ENCODE measurements around the gene TLR7. TPM values are rescaled to one million over a fixed set of nuclear protein-coding genes. Genes with fewer than 3 reads are reported as not detected.

Gene TLR7
- total and polyA plus RNA-seq, 9 of the 15 experiments (the other 6 are each of a cell fraction or from before 2014, with no cell fraction given) = 0.04 to 0.13 (median 0.07) TPM; not detected in 6

DNA sequence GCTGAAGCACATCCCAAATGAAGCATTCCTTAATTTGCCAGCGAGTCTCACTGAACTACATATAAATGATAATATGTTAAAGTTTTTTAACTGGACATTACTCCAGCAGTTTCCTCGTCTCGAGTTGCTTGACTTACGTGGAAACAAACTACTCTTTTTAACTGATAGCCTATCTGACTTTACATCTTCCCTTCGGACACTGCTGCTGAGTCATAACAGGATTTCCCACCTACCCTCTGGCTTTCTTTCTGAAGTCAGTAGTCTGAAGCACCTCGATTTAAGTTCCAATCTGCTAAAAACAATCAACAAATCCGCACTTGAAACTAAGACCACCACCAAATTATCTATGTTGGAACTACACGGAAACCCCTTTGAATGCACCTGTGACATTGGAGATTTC, 54.1 kb downstream of the TLR7 start (continued):
- TF ChIP-seq JUN (IDR thresholded peaks at IDR 0.05; ENCODE audit: borderline replicate concordance, low read depth, low read length) = 0 out of 2 replicates have a peak, but pooled peaks have one; percentile 18
- TF ChIP-seq JUN (CRISPR knock-in tag; IDR thresholded peaks at IDR 0.05; ENCODE audit: borderline replicate concordance) = no peak
- no peak for TF ChIP-seq SETDB1 (IDR thresholded peaks at IDR 0.05; ENCODE audit: low read length)
- TF ChIP-seq ZNF124 (CRISPR knock-in tag; IDR thresholded peaks at IDR 0.05) = no peak
- TF ChIP-seq BRD9 (IDR thresholded peaks at IDR 0.05; ENCODE audit: low read depth, partially characterized antibody) = no peak
- no peak for TF ChIP-seq RBM39 (optimal IDR thresholded peaks at IDR 0.05; ENCODE audit: low read depth, low read length)
- TF ChIP-seq TAF15 (IDR thresholded peaks at IDR 0.05; ENCODE audit: low read depth, low read length) = no peak
- no peak for TF ChIP-seq HMG20A (CRISPR knock-in tag; conservative IDR thresholded peaks at IDR 0.05)

DNA sequence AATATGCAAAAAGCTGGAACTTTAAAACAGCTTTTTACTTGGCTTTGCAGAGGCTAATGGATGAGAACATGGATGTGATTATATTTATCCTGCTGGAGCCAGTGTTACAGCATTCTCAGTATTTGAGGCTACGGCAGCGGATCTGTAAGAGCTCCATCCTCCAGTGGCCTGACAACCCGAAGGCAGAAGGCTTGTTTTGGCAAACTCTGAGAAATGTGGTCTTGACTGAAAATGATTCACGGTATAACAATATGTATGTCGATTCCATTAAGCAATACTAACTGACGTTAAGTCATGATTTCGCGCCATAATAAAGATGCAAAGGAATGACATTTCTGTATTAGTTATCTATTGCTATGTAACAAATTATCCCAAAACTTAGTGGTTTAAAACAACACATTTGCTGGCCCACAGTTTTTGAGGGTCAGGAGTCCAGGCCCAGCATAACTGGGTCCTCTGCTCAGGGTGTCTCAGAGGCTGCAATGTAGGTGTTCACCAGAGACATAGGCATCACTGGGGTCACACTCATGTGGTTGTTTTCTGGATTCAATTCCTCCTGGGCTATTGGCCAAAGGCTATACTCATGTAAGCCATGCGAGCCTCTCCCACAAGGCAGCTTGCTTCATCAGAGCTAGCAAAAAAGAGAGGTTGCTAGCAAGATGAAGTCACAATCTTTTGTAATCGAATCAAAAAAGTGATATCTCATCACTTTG, 55.2 kb downstream of the TLR7 start:
- no peaks in the 10 kb centered on the region for H3K27me3 ChIP-seq (ENCODE audit: control insufficient read depth in 2 of 2, insufficient read depth in 2 of 2, low read length in 2 of 2)
- H2AFZ ChIP-seq (ENCODE audit: low read depth, low read length) = no peak overlapping the region
- DNase-seq (ENCODE audit: extremely low read depth in 1 of 4, low spot score in 3 of 4) (no peak), FAIRE-seq (no peak), ATAC-seq (no peak)
- H3K4me1 ChIP-seq (replicated peaks in 1 of 2; ENCODE audit: control insufficient read depth in 2 of 2, insufficient read depth in 2 of 2, low read length in 2 of 2) = peaks cover 0 to 5% of the 10 kb centered on the region in 2 experiments; a peak in 1 of 5 replicates
- POLR2A ChIA-PET = interaction anchor here (0.7 to 1.2 kb wide), 4 partner anchors 27 to 506 kb away, joined by 3 to 4 read pairs (median 3); no protein-coding TSS in a partner anchor
- WGBS (ENCODE audit: insufficient coverage, low coverage, missing lambda C conversion rate) = 73% methylated on average over 10 of the region's 10 CpGs
- no peak overlapping the region for H3K4me2 ChIP-seq (ENCODE audit: insufficient read depth, low read length)
- in situ Hi-C loops (cut with MboI) = no loop called here
- H3K9me3 ChIP-seq (replicated peaks; ENCODE audit: control insufficient read depth, insufficient read depth, low read depth, low read length) = no peaks in the 10 kb centered on the region
- no peak overlapping the region for H3K4me3 ChIP-seq
- no peaks in the 10 kb centered on the region for H4K20me1 ChIP-seq (replicated peaks; ENCODE audit: control insufficient read depth, insufficient read depth, low read length)
- no peaks in the 10 kb centered on the region for H3K9me1 ChIP-seq (ENCODE audit: control insufficient read depth, insufficient read depth, low read length)
- CTCF ChIA-PET (ENCODE audit: low intra/inter-chr PET ratio) = no interaction called here
- H3K36me3 ChIP-seq (ENCODE audit: control insufficient read depth, insufficient read depth, low read length) = no peaks in the 10 kb centered on the region
- H3K27ac ChIP-seq (ENCODE audit: extremely low read depth, low read depth, low read length) = no peak overlapping the region
- intact Hi-C loops (cut with micrococcal nuclease) = no loop called here
- no peak overlapping the region for H3K9ac ChIP-seq (ENCODE audit: insufficient read depth in 1 of 2, low read depth in 2 of 2, low read length in 2 of 2)
- BruUV-seq (replicated peaks) = no TSS peak
- no peaks in the 10 kb centered on the region for H3K79me2 ChIP-seq (ENCODE audit: control insufficient read depth, insufficient read depth, low read length)
- TF ChIP-seq, protein P1, sequence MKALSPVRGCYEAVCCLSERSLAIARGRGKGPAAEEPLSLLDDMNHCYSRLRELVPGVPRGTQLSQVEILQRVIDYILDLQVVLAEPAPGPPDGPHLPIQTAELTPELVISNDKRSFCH (CRISPR knock-in tag; IDR thresholded peaks at IDR 0.05) = no peak
- TF ChIP-seq, protein P1 (tag; IDR thresholded peaks at IDR 0.05) = no peak
- TF ChIP-seq U2AF2 (optimal IDR thresholded peaks at IDR 0.05; ENCODE audit: low read depth, low read length) = no peak
- no peak for TF ChIP-seq FIP1L1 (IDR thresholded peaks at IDR 0.05; ENCODE audit: low read depth, low read length, poor library complexity, severe bottlenecking)
- TF ChIP-seq MTA2 (IDR thresholded peaks at IDR 0.05; ENCODE audit: low read depth) = no peak
- no peak for TF ChIP-seq ZNF133 (CRISPR knock-in tag; IDR thresholded peaks at IDR 0.05)
- TF ChIP-seq MTA3 (IDR thresholded peaks at IDR 0.05; ENCODE audit: borderline replicate concordance) = no peak
- no peak for TF ChIP-seq JUND (IDR thresholded peaks at IDR 0.05; ENCODE audit: borderline replicate concordance, low read depth, low read length)
- TF ChIP-seq JUND (tag; IDR thresholded peaks at IDR 0.05; ENCODE audit: borderline replicate concordance, low read depth, low read length) = no peak
- TF ChIP-seq, protein P2, sequence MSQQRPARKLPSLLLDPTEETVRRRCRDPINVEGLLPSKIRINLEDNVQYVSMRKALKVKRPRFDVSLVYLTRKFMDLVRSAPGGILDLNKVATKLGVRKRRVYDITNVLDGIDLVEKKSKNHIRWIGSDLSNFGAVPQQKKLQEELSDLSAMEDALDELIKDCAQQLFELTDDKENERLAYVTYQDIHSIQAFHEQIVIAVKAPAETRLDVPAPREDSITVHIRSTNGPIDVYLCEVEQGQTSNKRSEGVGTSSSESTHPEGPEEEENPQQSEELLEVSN (IDR thresholded peaks at IDR 0.05; ENCODE audit: borderline replicate concordance in 1 of 2, extremely low read depth in 1 of 2, insufficient read depth in 1 of 2, insufficient read length in 1 of 2, low read depth in 1 of 2, low read length in 1 of 2, poor library complexity in 1 of 2, severe bottlenecking in 1 of 2) = no peak
- TF ChIP-seq IRF1 (CRISPR knock-in tag; IDR thresholded peaks at IDR 0.05; ENCODE audit: borderline replicate concordance) = no peak
- TF ChIP-seq TEAD1 (CRISPR knock-in tag; IDR thresholded peaks at IDR 0.05) = no peak
